VCaP (cell line): ENCODE measurements around the gene KCNMA1.

ENCODE experiments used
- H3K27ac ChIP-seq: fragments of 450-650 bp; 2 replicates; pipeline ENCODE4 v1.5.1; 2017
- TF ChIP-seq, protein P1 (sequence below): fragments of 450-650 bp; conservative IDR thresholded peaks from 2 replicates; pipeline ENCODE4 v1.5.1; 2017; ENCODE audit warnings: mild to moderate bottlenecking, moderate library complexity

KCNMA1 gene

GRCh38 chr10:77006836-77007511 is 630.6 kb downstream of the KCNMA1 start:
- TF ChIP-seq, protein P1, sequence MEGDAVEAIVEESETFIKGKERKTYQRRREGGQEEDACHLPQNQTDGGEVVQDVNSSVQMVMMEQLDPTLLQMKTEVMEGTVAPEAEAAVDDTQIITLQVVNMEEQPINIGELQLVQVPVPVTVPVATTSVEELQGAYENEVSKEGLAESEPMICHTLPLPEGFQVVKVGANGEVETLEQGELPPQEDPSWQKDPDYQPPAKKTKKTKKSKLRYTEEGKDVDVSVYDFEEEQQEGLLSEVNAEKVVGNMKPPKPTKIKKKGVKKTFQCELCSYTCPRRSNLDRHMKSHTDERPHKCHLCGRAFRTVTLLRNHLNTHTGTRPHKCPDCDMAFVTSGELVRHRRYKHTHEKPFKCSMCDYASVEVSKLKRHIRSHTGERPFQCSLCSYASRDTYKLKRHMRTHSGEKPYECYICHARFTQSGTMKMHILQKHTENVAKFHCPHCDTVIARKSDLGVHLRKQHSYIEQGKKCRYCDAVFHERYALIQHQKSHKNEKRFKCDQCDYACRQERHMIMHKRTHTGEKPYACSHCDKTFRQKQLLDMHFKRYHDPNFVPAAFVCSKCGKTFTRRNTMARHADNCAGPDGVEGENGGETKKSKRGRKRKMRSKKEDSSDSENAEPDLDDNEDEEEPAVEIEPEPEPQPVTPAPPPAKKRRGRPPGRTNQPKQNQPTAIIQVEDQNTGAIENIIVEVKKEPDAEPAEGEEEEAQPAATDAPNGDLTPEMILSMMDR = no peak
- no peak overlapping the region for H3K27ac ChIP-seq

GRCh38 chr10:77005871-77006270 is 631.7 kb downstream of the KCNMA1 start:
- TF ChIP-seq, protein P1 = no peak
- no peak overlapping the region for H3K27ac ChIP-seq

DNA sequence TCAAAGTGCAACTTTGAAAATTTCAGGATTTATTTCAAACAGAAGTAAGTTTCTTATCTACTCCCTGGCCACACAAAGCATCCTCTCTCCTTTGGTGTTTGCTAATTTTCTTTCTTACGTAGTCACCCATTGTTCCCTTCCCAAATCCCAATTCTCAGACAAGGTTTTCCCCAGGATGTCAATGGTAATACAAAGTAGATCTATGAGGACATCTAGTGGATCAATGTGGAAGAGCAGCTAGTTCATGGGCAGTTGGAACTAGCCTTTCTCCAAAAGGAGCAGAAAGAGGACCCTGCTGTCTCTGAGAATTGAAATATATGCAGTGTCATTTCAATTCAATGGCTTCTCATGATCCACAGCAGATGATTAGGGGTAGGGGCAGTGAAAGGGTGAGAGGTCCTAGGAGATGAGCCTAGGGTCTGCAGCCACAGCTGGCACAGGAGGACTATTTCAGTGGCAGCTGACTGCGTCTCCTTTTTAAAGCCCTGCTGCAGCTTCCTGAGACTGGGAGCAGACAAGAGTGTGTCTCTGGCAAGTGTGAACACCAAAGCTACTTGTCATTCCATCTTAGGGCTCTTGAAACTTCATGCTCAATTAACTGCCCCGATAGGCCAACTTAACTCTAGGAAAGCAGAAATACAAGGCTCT is 632.6 kb downstream of the KCNMA1 start:
- TF ChIP-seq, protein P1 = peak; percentile 84
- H3K27ac ChIP-seq = no peak overlapping the region

DNA sequence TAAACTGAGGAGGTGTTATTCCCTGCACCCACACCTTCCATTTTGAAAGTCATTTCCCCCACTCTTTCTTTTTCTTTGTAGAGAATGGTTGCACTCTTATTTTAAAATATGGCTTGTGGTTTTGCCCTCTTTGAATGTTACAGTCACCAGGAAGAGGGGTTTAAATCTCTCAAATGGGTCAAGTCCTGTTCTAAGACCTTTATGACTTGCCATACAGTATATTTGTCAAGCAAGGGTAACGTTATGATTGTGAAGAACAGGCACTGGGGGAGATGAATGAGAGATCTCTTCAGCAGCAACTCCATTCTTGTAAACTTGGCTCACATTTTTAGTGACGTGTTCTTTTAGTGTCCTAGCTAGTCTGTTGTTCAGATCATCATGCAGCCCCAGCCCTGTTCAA is 634.7 kb downstream of the KCNMA1 start:
- TF ChIP-seq, protein P1 = no peak
- no peak overlapping the region for H3K27ac ChIP-seq

DNA sequence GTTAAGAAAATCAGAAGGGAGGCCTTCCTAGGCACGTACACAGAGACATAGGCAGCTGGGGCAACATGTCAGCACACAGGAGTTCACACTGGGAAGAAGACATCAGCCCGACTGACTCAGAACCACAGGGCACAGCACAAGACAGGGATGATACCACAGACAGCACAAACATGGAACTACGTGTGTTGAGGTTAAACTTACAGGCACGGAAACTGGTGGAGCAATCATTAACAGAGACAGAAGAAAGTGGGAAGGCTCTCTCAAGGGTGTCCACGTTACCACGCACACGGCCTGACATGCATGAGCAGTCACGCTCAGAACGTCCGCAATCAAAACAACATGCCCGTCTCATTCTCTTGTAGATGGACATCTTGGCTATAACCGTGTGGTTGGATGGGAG is 636.4 kb downstream of the KCNMA1 start:
- TF ChIP-seq, protein P1 = no peak

GRCh38 chr10:76998451-76998850 is 639.2 kb downstream of the KCNMA1 start:
- TF ChIP-seq, protein P1 = no peak
- H3K27ac ChIP-seq = no peak overlapping the region

More for the DNA sequence above, 636.4 kb downstream of the KCNMA1 start:
- H3K27ac ChIP-seq = no peak overlapping the region

DNA sequence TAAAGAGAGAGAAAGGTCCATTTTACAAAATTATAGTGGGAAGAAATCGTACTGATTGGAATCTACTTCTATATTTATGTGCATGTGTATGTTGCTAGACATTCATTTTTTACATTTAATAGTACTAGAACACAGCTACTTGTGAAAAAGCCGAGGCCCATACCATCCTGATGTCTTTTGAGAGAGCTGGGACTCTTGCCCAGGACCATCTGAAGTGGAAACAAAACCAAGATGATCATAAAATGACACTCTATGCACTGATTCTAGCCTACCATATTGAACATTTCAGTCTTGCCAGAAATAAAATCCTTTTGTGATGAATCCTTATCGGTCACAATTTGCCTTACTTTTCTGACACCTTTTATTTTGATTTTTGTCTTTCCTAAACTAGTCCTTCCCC is 640.0 kb downstream of the KCNMA1 start:
- TF ChIP-seq, protein P1 = no peak
- no peak overlapping the region for H3K27ac ChIP-seq
